Measurements from ENCODE around the gene SUCLG2.

SUCLG2 gene

DNA sequence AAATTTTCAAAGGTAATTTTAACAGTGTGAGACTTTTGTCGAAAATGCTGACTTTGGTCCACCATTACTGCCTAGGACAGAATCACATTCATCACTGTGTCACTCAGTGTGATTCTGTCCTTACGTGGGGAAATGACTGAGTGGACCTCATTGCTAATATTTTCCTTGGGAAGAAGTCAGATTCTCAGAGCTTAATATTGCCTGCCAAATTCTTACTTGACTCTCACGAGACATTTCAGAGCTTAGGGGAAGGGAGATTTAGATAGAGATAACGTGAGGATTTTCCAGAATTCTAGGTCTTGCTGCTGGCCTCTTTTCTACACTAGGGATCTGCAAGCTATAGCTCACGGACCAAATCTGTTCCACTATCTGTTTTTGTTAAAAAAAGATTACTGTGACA is 270.4 kb downstream of the SUCLG2 start:
- DNase-seq (ENCODE audit: low read depth): no peak

DNA sequence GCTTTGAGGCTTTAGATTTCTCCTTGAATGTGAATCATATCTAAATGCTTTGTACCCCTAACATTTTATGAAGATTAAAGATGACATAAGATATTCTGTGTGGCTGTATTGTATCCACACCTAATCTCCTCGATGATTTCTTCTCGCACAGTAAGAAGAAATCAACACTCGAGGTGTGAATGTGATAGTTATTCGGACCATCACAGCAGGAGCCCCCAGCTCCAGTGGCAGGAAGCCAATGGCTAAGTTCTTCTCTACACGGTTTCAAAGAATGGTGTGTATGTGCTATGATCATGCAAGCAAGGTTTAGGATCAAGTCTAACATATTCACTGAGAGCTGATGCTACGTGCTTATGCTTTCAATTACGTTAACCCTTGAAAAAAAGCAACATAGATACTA is 271.0 kb downstream of the SUCLG2 start:
- DNase-seq (ENCODE audit: low read depth): no peak

DNA sequence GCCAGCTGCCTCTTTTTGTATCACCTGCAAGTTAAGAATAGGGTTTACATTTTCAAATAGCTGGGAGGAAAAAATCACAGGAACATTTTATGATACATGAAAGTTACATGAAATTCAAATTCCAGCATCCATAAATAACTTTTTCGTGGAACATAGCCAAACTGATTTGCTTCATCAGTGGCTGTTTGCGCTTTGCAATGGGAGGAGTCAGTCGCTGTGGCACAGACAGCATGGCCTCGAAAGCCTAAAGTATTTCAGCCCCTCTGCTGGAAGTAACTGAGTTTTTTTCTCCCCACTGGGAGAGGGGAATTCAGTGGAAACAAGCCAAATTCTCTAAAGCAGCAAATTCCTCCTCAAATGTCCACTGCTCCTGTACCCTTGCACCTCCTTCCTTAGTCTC is 271.9 kb downstream of the SUCLG2 start:
- DNase-seq (ENCODE audit: low read depth): no peak

DNA sequence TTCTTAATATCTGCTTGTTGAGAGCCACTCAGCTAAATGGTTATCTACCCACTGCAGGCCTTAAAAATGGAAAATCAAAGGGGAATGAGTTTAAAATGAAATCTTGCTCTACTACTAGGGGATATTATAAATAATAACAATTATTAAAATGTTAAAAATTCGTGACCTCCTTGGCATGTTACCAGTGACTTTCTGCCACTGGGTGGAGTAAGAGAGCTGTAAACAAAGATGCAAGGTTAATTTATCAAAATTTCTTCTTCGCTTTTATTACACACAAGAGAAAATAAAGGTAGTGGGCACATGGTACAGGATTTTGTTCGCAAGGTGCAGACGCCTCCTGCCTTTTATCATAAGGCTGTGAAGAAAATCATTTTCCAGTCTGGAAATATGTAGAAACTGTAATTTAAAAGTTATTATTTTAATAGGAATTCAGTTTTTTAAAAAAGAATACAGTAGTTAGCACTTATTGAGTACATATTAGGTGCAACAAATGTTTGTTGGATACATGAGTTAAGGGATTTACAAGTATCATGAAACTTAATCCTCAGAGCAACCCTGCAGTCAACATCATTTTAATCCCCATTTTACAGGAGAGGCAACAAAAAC is 272.6 kb downstream of the SUCLG2 start:
- DNase-seq (ENCODE audit: low read depth): peak; percentile 53

DNA sequence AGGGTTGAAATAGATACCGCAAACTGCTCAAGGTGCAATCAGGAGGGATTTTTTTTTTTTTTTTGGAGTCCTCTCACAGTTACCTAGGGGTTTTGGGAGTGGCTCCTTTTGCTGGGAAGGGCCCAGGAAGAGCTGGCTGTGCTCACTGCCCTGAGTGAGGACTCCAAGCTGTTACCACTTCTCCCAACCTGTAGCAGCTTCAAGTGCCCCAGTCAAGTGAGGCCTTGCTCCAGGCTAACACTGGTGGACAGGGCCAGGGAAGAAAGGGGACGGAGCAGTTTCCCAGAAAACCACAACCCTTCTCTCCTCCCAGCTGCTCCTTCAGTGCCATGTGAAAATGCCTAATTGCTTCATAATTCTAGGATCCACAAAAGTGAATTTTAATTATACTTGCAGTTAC is 274.3 kb downstream of the SUCLG2 start:
- DNase-seq (ENCODE audit: low read depth): no peak

DNA sequence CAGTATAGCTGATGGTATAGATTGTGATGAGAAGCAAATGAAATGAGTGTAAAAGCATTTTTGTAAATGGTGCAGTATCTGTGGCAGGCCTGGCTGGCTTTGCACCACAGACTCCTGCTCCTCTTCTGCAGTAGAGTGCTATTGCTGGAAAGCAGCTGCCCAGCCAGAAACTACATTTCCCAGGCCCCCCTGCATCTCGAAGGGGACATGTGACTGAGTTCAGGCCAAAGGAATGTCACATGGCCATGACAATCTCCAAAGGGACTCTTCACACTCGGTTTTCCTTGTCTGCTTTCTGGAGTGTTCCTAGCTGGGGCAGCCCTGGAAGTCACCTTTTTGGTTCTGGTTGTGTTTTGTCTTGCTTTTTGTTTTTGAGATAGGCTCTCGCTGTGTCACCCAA is 277.1 kb downstream of the SUCLG2 start:
- DNase-seq (ENCODE audit: low read depth): no peak

DNA sequence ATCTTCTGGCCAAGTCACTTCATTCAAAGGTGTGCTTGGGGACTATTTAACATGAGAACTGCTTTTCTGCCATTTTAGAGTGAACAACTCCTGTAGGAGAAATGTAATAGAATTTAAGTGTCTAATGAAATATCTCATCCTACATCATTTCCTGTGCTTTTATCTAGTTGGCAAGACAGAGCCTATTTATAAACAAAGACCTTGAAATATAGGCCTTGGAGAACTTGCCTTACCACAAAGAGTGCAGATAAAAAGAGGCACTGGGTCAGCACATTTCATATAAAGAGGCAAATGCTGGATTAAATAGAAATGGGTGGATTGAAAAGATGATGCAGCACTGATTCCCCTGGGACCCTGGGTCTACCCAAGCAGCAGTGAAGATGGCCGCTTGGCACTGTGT is 278.0 kb downstream of the SUCLG2 start:
- DNase-seq (ENCODE audit: low read depth): no peak

DNA sequence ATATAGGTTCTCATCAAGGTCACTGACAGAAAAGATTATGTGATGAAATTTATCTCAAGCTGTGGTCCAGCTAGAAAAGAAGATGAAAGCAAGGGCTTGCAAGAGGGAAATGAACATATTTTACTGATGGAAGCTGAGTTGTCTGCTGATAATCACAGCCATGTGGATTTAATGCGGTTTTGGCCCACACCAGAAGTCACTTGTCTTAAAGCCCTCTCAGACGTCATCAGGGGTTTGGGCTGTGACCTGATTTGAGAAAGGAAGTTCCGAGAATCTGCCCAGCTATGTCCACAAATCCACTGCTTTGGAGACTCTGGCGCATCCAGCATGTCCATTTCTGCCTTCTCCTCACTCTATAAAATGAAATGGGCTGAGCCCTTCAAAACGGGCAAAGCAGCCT is 278.4 kb downstream of the SUCLG2 start:
- DNase-seq (ENCODE audit: low read depth): no peak

DNA sequence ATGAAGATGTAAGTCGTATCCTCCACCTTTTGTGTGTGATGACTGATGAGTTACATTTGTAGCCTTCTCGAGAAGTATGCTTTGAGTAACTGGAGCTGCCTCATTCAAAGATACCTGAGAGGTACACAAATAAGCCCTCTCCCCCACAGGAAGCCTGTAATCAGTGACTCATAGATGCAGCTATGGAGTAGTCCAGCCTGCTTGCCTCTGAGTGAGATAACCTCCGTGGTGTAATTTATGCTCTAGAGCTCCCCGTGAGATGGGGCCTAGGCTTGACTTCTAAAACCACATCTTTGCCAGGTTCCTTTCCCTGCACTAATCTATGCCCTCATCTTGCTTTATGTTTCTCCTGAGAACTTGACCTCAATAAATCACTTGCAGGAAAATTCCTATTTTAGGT is 291.7 kb downstream of the SUCLG2 start:
- DNase-seq (ENCODE audit: low read depth): peak; percentile 16

DNA sequence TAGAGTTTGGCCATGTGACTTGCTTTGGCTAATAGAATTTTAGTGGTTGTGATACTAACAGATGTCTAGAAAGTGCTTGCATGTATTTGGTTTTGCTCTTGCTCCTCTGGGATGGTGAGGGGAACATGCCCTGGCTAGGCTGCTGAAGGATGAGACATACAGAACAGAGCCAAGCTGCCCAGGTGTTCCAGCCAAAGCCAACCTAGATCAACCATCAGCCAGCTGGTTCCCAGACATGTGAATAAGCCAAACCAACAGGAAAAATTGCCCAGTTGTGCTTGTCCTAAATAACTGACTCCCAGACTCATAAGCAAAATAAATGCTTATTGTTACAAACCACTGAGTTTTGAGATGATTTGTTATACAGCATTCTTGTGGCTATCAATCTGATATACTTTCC is 292.6 kb downstream of the SUCLG2 start:
- DNase-seq (ENCODE audit: low read depth): no peak

DNA sequence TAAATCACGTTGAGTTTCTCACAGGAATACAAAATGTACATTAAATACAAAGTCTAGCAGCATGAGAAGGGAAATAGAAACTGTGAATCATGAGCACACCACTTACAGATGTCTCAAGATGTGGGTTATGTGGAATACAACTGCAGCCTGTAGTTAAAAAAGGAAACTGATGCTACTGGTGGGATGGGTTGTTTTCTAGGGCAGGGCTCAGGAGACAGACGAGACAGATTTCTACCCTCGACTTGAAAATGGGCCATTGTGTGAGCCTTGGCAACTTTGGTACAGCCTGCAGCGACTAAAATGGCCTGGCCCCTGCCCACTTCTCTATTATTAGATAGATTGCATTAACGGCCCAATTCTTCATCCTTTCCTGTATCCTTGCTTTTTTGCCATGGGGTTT is 293.1 kb downstream of the SUCLG2 start:
- no peak for DNase-seq (ENCODE audit: low read depth)

DNA sequence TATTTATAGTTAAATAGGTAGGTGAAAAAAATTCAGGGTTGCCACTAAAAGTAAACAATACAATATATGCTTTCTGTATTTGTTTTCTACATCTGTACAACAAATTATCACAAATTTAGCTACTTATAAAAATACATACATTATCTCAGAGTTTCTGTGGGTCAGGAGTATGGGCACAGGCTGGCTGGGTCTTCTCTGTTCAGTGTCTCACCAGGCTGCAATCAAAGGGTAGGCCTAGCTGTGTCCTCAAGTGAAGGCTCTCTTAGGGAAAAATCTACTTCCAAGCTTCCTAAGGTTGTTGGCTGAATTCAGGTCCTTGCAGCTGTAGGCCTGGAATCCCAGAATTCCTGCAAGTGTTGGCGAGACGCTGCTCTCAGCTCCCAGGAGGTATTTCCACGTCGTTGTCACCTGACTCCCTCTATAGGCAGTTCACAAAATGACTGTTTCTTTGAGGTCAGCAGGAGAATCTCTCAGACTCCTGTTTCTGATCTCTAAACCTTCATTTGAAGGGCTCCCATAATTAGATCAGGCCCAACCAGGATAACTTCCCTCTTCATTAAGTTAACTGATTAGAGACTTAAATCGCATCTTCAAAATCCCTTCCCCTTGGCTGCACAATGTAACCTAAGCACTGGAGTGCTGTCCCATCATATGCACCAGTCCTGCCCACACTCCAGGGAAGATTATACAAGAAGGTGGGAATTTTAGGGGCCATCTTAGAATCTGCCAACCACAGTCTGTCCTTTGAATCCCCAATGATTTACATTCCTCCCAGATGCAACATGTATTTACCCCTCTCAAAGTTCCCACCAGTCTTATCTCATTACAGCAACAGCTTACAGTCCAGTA is 296.6 kb downstream of the SUCLG2 start:
- DNase-seq (ENCODE audit: low read depth): peak; percentile 40

DNA sequence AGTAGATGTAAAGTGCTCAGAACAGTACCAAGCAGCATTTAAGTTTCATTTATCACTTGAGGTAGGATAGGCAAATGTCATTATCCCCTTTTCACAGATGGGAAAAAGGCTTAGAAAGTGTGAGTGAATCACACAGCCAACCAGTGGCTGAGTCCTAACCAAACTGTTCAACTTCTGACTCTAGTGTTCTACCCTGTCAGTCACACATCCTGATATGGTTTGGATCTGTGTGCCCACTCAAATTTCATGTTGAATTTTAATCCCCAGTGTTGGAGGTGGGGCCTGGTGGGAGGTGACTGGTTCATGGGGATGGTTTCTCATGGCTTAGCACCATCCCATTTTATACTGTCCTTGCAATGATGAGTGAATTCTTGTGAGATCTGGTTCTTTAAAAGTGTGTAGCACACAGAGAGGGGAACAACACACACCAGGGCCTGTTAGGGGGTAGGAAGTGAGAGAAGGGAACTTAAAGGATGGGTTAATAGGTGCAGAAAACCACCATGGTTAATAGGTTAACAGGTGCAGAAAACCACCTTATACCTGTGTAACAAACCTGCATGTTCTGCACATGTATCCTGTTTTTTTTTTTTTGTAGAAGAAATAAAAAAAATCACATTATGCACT is 304.7 kb downstream of the SUCLG2 start:
- peak; percentile 41 for DNase-seq (ENCODE audit: low read depth)

DNA sequence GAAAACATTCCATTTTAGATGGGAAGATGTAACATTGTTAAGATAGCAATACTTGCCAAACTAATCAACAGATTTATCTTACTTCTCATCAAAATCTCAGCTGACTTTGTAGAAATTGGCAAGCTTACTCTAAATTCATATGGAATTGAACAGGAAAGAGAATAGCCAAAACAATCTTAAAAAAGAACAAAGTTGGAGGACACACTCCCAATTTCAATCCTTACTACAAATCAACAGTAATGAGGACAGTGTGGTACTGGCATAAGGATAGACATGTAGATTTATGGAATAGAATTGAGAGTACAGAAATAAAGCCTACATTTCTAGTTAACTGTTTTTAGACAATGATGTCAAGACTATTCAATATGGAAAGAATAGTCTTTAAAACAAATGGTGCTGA is 308.3 kb downstream of the SUCLG2 start:
- DNase-seq (ENCODE audit: low read depth): no peak

DNA sequence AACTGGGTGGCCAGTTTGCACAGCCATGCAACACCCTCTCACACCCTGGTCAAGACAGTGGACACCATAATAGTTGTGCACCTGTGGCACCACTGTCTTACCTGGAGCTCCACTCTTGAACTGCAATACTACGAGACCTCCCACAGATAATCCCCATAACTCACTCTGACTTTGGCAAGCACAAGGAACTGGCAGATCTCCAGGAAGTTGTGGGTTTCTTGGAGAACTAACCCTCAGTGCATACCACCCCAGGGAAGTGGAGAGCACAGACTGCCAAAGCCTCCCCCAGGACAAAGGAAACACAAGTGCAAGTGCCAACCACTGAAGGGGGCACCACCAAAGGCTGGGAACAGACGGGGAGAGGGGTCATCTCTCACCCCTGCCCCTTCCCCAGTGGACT is 318.6 kb downstream of the SUCLG2 start:
- DNase-seq (ENCODE audit: low read depth): no peak

DNA sequence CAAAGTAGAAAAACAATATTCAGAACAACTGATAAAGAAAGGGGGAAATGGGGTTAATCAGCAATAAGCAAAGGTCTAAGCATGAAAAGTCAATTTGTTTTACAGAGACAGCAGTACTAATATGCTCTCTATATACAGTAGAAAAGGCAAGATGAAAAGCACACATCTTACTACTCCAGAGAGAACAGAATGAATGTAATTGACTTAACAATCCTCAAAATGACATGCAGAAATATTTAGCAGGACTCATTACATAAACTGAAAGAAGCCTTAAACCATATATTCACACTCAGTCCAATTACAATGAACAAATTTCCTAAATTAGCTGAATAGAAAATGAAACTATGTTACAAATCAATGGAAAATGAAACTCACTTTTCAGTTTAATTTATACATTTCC is 319.8 kb downstream of the SUCLG2 start:
- no peak for DNase-seq (ENCODE audit: low read depth)

DNA sequence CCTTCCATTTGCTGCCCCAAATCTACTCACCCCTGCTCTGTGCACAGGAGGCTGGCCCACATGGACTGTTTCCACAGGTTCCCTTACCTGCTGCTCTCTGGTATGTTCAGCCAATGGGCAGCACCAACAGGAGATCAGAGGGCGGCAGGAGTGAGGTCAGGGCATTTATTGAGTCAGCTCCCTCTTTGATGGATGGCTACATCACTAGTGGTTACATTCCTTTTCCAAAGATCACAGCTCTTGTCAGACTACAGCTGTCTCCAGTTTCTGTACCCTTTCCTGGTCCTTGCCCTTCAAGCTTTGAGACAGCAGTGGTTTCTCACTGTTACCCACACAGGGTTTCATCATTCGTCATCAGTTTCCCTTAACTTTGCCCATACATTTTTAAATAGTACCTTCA is 325.1 kb downstream of the SUCLG2 start:
- DNase-seq (ENCODE audit: low read depth): no peak

DNA sequence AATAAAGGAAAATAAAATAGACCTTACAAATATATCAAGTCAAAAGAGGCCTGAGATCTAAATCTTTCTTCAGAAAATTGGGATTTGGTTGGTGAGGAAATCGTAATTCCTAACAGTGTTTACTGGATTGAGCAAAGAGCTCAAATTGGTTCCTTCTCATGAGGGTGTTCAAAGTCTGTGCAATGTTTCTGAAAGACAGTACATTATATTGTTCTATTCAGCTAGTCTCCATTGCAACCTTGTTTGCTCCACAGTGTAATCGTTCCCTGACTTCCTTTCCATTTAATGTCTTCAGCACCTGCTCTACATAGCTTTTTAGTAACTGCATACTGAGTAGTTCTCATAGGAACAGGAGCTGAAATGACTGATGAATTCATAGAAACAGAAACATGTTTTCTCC is 326.8 kb downstream of the SUCLG2 start:
- DNase-seq (ENCODE audit: low read depth): no peak

DNA sequence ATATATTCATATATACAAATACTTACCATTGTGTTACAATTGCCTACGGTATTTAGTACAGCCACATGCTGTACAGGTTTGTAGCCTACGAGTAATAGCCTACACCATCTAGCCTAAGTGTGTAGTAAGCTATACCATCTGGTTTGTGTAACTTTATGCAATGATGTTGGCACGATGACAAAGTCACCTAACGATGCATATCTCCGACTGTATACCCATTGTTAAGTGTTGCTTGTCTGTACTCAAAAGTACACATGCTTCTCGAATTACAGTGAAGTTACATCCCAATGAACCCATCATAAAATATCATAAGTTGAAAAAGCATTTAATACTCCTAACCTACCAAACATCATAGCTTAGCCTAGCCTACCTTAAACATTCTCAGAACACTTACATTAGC is 329.2 kb downstream of the SUCLG2 start:
- DNase-seq (ENCODE audit: low read depth): no peak
